GM21381 (cell line): ENCODE measurements around the gene RBM28.

Experiments
- ATAC-seq: cut with Tn5 transposase; IDR thresholded peaks from one replicate; pipeline ENCODE4 v1.9.1; 2021; ENCODE audit warnings: mild to moderate bottlenecking, moderate library complexity; ENCODE audit not compliant: unreplicated experiment

RBM28 gene, protein sequence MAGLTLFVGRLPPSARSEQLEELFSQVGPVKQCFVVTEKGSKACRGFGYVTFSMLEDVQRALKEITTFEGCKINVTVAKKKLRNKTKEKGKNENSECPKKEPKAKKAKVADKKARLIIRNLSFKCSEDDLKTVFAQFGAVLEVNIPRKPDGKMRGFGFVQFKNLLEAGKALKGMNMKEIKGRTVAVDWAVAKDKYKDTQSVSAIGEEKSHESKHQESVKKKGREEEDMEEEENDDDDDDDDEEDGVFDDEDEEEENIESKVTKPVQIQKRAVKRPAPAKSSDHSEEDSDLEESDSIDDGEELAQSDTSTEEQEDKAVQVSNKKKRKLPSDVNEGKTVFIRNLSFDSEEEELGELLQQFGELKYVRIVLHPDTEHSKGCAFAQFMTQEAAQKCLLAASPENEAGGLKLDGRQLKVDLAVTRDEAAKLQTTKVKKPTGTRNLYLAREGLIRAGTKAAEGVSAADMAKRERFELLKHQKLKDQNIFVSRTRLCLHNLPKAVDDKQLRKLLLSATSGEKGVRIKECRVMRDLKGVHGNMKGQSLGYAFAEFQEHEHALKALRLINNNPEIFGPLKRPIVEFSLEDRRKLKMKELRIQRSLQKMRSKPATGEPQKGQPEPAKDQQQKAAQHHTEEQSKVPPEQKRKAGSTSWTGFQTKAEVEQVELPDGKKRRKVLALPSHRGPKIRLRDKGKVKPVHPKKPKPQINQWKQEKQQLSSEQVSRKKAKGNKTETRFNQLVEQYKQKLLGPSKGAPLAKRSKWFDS

DNA sequence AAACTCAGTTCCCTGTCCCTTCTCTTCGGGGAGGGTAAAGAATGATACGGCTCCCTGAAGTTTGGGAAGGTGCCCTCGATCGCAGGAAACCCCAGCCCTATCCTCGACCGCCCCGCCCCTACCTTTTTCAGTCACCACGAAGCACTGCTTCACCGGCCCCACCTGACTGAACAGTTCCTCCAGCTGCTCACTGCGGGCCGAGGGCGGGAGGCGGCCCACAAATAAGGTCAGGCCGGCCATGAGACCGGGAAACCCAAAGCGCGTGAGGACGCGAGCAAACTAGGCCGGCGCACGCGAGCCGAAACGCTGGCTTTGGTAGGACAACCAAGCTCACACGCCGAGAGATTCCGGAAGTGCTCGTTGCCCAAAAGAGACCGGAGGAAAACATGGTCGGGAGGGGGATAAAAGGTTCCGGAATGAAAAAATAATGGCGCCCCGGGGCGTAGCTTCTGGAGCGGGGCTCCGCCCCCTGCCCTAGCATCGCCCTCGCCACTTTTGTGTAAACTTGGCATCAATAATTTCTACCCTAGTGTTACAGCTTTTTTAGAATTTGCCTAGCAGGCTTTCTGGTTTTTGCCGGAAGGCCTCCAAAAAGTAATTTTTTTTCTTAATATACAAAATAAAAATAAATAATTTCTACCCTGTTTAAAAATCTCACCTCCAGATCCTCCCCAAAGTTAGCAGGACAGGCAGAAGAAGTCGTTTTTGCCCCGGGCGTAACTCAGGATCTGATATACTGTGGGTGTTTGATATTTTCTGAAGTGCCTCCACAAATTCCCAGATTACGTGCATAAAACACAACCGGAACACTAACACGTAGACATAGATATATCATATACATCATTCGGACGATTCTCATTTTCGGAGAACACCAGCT is at the start of gene RBM28:
Gene RBM28 (minus strand): TSS at position 355 of the 877 bp plus-strand sequence. CDS start 115 bp downstream, at position 240.
- ATAC-seq, result peak; percentile 93

DNA sequence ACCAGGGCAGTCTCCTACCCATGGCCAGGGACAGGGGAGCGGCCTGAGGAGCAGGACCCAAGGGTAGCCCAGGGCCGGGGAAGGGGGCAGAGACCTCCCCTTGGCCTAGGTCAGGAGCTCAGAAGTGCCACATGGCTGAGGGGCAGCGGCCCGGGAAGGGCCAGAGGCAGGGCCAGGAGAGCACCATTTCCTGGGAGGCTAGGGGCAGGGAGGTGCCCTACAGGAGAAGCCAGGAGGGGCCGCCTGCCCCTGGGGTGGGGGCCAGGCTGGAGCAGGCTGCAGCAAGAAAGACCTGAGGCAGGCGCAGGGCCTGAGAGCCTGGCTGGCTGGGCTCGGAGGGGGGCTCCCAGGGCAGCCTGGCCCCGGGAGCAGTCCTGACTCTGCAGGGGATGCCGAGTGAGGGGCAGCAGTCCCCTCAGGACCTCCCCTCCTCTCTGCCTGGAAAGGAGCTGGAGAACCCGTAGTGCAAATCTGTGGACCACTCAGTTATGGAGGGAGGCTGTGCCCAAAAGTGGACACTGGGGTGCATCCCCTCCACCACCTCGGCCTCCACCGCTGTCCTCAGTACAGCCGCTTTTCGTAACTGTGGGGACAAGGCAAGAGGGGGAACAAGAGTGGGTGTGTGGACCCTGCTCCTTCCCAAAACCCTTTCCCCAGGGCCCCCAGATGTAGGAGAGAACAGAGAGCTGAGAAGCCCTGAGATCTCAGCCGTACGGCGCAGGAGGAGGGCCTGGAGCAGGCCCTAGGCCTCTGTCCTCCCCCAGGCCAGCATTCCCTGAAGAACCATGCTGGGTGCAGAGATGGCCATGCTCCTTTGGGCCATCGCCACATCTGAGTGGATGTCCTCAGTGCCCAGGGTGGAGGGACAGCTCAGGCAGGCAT is 49.0 kb upstream of the RBM28 start:
- no peak for ATAC-seq

DNA sequence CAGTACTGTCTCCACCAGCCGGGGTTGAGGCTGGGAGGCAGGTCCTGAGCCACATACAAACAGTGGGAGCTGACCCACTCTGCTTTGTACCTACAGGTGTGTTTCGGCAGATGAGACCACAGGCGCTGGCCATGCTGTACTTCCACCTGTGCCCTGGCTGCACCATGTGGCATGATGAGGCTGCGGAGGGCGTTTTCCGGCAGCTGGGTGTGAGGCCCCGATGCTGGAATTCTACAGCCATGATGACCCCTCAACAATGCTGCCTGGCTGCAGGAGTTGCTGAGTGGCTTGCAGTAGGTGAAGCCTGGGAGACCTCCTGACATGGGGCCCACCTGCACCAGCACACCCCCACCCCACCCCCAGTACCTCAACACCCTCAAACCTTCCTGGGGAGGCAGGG is 48.1 kb upstream of the RBM28 start:
- no peak for ATAC-seq

DNA sequence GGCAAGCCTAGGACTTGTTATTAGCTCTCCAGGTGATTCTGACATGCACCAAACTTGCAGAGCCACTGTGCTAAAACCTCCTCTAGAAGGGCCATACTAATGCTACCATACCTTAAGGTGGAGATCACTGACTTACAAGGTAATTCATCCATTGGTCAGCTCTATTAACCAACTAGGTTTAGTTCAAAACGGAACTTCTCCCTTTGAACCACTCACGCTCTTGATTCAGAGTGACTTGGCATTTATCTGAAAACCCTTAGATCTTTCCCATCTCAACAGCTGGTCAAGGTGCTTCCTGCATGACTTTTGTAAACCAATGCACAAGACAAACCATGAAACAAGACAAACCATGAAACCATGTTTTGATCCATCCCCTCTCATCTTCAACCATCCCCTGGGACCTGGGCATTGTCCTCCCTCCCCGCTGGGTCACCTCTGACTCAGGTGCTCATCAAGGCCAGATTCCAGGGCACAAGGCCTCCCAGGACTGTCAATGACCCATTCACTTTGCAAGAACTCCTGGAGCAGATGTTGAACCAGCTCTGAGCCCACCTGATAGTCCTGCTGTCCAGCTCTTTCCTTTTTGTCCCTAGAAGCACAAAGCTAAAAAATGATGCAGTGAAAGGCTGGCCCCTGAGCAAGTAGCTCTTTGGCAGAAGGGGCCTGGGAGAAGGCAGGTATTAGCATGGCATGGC is 47.3 kb upstream of the RBM28 start:
- no peak for ATAC-seq

DNA sequence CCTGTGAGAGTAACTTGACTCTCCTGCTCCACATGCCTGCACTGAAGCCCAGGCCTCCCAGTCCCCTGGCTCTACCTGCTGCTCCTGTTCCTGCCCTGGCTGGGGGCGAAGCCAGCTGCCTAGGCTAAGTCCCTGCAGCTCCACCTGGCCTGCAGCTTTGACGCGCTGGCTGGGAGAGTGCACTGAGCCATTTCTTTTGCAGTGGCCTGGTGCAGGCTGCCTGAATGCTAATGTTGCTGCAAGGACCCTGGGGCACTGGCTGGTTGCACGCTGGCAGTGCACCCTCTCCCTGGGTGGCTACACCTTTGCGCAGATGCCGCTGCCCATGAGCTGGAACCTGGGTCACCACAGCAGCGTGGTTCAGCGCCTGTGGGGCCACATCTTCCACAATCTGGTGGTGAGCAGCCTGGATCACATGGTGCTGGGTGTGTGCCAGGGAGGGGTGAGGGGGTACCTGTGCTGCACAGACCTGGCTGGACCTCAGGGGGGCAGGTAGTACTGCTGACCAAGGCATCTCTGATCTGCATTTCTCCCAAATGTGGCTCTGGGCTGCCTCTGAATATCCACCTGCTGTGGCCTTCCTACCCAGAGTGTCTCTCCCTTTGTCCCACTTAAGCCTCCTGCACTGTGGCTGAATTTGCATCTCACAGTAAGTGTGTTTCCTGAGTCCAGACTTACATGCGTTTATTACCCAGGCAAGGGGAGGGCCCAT is 46.1 kb upstream of the RBM28 start:
- ATAC-seq, result no peak

DNA sequence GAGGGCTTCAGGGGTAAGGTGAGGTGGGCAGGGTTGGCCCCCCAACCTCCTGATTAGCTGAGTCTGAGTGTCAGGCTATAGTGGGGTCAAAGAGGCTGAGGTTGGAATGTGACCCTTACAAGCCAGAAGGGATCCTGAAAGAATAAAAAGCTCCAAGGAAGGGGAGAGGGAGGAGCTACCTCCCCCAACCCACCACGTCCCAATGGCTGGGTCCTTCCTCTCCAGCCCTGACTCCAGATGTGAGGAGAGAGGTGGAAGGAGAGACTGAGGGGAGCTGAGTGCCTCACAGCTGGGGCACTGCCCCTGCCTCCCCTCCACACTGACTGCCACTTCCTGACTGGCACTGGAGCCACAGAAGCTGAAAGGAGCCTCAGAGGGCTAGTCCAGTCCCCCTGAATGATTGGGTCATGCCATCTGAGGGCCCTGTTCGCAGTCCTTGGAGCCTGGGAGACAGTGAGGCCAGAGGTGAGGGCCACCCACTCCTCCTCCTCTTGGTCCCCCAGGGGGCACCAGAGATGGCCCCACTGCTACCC is 45.4 kb upstream of the RBM28 start:
- no peak for ATAC-seq

DNA sequence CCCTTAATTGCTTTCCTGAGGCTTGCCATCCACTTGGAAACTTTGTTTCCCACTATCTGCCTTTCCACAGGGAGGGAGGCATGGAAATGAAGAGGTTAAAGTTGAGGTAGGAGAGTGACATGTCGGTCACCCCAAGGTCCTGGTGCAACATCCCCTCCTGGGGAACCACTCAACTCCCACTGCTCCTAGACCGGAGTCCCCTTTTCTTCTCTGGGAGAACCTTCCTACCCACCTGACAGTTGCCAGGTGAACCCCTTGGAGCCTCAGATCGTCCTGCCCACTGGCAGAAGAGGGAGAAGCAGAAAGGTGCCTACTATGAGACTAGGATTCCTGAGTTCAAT is 44.4 kb upstream of the RBM28 start:
- no peak for ATAC-seq

DNA sequence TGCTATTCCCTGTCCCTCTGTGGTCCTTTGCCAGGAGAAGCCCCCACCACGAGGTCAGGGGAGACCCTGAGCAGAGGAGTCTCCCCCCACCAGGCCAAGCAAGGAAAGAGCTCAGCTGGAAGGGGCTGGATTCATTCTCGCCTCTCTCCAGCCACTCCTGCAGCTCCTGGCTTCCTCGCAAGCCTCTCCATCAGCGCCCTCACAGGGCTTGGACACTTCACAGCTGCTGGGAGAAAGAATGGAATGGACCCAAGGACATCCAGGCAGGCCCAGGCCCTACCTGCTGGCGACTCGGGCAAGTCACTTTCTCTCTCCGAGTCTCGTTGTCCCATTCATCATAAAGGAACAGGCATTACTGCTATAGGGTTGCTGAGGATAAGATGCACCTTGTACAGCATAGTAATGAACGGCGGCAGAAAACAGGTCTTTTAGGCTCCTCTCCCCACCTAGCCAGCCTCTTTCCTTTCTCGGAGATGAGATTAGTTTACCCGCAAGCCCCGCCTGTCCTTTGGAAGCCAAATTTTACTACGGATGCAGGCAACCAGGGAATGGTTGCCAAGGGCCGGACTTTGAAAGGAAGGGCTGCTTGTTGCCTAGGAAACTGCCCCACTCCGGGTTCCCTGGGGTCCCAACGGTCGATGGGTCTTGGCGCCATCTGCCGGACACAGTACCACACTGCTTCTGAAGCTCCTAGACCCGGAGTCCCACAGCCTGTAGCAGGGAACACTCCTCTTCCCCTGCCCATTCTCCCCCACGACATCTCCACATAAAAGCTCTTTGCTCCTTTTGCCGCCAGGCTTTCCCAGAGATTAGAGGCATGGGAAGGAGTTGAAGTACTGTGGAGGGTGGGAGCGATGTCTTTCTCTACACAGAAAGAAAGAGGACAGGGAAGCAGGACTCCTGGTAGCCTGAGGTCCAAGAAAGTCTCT is 43.8 kb upstream of the RBM28 start:
- peak; percentile 64 for ATAC-seq

DNA sequence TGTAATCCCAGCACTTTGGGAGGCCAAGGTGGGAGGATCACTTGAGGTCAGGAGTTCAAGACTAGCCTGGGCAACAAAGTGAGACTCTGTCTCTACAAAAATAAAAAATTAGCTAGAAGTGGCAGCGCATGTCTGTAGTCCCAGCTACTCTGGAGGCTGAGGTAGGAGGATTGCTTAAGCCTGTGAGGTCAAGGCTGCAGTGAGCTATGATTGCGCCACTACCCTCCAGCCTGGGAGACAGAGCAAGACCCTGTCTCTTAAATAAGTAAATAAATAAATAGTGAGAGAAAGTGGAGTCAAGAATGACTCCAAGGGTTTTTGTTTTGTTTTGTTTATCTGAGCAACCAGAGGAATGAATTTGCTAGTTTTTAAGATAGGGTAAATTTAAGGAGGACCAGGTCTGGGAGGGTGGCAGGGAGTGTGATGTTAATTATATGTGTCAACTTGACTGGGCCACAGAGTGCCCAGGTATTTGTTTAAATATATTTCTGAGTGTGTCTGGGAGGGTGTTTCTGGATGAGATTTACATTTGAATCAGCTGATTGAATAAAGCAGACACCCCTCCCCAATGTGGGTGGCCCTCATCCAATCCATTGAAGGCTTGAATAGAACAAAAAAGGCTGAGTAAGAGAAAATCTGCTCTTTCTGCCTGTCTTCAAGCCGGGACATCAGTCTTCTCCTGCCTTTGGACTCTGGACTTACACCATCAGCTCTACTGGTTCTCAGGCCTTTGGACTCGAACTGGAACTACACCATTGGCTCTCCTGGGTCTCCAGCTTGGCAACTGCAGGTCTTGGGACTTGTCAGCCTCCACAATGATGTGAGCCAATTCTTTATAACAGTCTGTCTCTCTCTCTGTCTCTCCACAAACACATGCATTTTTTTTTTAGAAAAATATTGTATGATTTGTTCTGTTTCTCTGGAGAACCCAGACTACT is 42.5 kb upstream of the RBM28 start:
- ATAC-seq, result no peak

DNA sequence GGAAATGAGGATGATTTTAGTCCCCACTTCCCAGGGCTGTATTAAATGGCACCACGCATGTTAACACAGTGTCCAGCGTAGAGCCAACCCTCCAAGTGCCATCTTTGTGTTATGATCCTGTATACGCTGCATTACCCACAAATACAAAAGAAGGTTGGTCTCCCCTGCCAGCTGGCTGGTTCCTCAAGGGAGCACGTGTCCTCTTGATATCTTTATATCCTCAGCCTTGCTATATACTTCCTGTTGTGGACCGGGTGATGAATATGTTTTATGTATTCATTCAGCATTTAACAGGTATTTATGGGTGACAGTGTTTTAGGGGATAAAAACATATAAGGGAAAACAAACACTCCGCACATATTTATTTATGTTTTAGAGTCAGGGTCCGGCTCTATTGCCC is 41.0 kb upstream of the RBM28 start:
- no peak for ATAC-seq

DNA sequence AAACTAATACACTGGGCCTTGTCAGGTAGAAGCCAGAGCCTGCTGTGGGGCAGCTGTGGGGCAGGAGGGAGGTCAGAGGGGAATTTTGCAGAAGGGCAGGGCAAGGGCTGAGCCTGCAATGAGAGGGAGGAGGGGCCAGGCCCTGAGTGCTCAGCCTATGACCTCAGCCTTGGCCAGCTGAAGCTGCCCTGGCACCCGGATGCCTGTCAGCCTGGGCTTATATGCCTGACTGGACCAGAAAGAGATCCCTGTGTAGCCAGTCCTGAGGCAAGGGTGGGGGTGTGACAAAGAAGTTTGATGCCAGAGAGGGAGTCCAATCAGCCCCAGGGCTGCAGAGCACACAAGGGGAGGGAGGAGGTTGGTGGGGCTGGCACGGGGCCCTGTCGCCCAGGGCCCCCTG is 40.1 kb upstream of the RBM28 start:
- no peak for ATAC-seq

DNA sequence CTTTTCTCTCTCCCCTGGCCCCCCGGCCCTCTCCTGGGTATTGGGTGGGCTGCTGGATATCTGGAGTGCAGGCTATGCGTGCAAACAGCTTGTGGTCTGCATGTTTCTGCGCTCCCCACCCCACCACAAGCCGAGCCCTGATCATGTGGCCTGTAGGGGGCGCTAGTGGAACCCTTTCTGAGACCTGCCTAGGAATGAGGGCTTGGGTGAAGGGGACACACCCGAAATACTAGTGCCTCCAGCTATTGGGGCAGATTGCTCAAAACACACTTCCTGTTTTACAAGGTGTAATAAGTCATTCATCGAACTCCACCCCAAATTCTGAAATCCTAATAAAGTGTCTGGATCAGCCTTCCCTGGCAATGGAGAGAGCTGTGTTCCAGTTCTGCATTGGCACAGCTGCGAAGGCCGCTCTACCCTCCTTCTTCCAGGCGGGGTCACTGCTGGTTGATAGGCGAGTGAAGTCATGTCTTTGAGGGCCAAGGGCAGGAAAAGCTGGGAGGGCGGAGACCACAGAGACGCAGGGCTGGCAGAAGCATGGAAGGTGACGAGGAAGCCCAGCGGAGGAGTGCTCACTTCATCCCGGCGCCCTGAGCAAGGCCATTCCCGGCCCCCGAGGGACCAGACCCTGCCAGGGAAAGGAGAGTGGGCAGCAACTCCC is 37.6 kb upstream of the RBM28 start:
- no peak for ATAC-seq

DNA sequence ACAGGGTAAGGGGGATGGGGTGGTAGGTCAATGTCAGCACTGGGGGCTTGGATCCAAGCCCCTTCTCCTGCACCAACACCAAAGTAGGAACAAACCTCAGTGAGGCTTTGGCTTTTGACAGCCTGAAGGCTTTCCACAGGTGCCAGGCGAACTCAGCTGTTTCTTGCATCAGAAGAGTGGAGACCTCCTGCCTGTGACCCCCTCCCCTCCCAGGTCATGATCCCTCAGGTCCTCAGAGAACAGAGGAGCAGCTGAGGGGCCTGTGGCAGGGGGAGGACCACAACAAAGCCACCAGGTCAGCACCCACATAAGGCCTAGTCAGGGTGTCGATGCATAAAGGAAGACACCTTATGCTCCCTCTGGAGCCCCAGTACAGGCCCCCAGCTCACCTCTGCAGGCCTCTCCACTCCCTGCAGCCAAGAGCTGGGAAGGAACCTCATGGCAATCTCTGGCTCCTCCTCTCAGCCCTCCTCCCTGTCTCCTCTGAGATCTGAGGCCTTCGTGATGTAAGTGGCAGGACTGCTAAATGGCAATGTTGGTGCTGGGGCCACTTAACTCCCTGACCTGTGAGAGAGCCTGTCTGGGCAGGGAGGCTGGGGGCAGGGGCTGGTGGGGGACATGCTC is 36.9 kb upstream of the RBM28 start:
- no peak for ATAC-seq

DNA sequence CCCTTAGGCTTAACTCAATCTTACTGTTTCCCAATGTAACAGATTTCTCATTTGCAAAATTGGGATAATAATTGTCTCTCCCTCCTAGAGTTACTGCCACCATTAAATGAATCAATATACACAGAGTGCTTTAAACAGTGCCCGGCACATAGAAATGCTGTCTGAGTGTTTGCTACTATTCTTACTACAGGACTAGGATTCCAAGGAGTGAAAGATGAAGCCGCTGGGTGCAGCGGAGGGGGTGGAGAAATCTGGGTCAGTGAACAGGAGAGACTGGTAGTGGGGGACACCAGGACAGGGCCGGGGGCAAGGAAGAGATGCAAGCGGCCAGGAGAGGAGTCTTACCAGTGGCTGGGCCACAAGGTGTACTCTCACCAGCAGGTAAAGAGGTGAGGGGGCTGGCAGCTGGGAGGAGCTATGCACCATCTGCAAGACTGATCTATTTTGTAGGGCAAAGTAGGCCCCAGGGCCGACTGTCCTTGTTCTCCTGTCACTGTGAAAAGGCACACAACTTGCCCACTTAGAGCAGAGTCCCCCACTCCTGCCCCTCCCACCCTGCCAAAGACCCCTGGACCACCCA is 36.3 kb upstream of the RBM28 start:
- ATAC-seq, result no peak

DNA sequence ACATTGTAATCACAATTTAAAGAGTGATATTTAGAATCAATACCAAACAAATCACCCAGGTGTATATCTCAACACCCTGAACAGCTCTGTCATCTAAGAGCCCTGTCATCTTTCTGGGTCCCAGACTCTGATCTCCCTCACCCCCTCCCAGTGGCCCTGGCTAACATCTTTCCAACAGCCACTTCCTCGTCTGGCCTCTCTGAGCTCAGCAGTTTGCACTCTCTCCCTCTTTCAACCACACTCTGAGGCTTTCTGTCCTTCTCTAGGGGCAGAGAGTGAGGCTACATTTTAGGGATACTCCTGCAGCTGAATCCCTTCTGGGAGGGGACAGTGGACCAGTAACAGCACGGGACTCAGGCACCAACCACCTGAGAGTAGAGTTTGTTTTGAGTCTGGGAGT is 34.9 kb upstream of the RBM28 start:
- ATAC-seq, result no peak
